22Rv1 (cell line): ENCODE data around the gene SCAMP1.

ENCODE experiments used
- H3K27ac ChIP-seq: fragments of 450-650 bp; 2 replicates; pipeline ENCODE4 v1.5.1; 2017
- CTCF ChIP-seq: fragments of 450-650 bp; IDR thresholded peaks from 2 replicates; pipeline ENCODE4 v1.5.1; 2017; ENCODE audit warnings: mild to moderate bottlenecking
- ZFX ChIP-seq: fragments of 450-650 bp; IDR thresholded peaks from 2 replicates; pipeline ENCODE4 v1.6.1; 2017; ENCODE audit warnings: antibody characterized with exemption, borderline replicate concordance

SCAMP1 gene

GRCh38 chr5:78492650-78493049 is 132.2 kb downstream of the SCAMP1 start:
- TF ChIP-seq ZFX (no peak), CTCF (no peak)

GRCh38 chr5:78495800-78496199 is 135.4 kb downstream of the SCAMP1 start:
- TF ChIP-seq CTCF (no peak), ZFX (no peak)

More at GRCh38 chr5:78492650-78493049, 132.2 kb downstream of the SCAMP1 start:
- no peak overlapping the region for H3K27ac ChIP-seq

GRCh38 chr5:78496373-78496772 is 136.0 kb downstream of the SCAMP1 start:
- no peak overlapping the region for H3K27ac ChIP-seq

More at GRCh38 chr5:78495800-78496199, 135.4 kb downstream of the SCAMP1 start:
- no peak overlapping the region for H3K27ac ChIP-seq

GRCh38 chr5:78497573-78498533 is 137.4 kb downstream of the SCAMP1 start:
- H3K27ac ChIP-seq, result no peak overlapping the region

More at GRCh38 chr5:78496373-78496772, 136.0 kb downstream of the SCAMP1 start:
- TF ChIP-seq CTCF (no peak), ZFX (no peak)

GRCh38 chr5:78499485-78499884 is 139.1 kb downstream of the SCAMP1 start:
- no peak overlapping the region for H3K27ac ChIP-seq
- TF ChIP-seq CTCF (no peak), ZFX (no peak)

More at GRCh38 chr5:78497573-78498533, 137.4 kb downstream of the SCAMP1 start:
- TF ChIP-seq CTCF (no peak), ZFX (no peak)

- TF ChIP-seq ZFX, result no peak
- no peak for TF ChIP-seq CTCF
- no peak overlapping the region for H3K27ac ChIP-seq
These were observed 139.6 kb downstream of the SCAMP1 start for GRCh38 chr5:78500028-78500427.

GRCh38 chr5:78500871-78501270 is 140.5 kb downstream of the SCAMP1 start:
- no peak for TF ChIP-seq CTCF
- TF ChIP-seq ZFX, result no peak
- no peak overlapping the region for H3K27ac ChIP-seq
